ENCODE measurements around the gene TGFBR3. TPM values are rescaled to one million over a fixed set of nuclear protein-coding genes. Genes with fewer than 3 reads are reported as not detected.

TGFBR3 gene
- total RNA-seq, 4 donors from 2014 or later = 116 to 306 (median 171) TPM

DNA sequence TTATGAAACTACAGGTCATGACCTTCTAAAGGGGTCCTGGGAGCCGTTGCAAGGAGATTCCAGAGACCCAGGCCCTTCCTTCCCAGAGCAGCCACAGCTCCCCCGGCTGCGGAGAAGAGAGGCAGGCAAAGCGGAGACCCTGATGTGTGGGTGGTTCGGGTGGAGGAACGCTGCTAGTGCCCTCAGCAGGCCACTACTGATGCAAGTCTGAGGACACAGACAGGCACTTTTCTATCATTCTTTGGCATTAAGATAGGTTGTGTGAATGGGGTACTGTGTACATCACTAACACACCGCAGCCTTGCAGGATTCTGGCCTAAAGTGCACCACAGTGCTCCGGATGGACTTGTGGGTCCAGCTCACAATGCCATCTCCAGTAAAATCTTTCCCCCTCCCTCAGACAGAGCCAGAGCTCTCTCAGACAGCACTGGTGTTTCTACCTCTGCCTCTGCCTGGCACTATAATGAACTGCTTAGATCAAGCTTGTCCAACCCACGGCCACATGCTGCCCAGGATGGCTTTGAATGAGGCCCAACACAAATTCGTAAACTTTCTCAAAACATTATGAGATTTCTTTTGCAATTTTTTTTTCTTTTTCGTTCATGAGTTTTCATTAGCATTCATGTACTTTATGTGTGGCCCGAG lies 121.4 kb downstream of the TGFBR3 start:
- WGBS, 2 donors = 50 to 53% methylated on average over 12 of the region's 12 CpGs
- Histone ChIP-seq H3K4me3 (no peak overlapping the region), H3K27me3 (no peaks in the 10 kb centered on the region), H3K36me3 (no peaks in the 10 kb centered on the region), H3K9me3 (no peaks in the 10 kb centered on the region), H3K27ac (peak overlapping the region in 3 of 4 donors; percentile 19 to 55 (median 53)), H3K4me1 (peaks cover 0 to 66% (median 23%) of the 10 kb centered on the region in 4 donors)
- TF ChIP-seq, protein P1, sequence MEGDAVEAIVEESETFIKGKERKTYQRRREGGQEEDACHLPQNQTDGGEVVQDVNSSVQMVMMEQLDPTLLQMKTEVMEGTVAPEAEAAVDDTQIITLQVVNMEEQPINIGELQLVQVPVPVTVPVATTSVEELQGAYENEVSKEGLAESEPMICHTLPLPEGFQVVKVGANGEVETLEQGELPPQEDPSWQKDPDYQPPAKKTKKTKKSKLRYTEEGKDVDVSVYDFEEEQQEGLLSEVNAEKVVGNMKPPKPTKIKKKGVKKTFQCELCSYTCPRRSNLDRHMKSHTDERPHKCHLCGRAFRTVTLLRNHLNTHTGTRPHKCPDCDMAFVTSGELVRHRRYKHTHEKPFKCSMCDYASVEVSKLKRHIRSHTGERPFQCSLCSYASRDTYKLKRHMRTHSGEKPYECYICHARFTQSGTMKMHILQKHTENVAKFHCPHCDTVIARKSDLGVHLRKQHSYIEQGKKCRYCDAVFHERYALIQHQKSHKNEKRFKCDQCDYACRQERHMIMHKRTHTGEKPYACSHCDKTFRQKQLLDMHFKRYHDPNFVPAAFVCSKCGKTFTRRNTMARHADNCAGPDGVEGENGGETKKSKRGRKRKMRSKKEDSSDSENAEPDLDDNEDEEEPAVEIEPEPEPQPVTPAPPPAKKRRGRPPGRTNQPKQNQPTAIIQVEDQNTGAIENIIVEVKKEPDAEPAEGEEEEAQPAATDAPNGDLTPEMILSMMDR (IDR thresholded peaks at IDR 0.05) = no peak
- no peak for TF ChIP-seq EP300 (IDR thresholded peaks at IDR 0.05)
- TF ChIP-seq POLR2A (IDR thresholded peaks at IDR 0.05) = no peak
- DNase-seq (ENCODE audit: low spot score in 2 of 2) = no peak

DNA sequence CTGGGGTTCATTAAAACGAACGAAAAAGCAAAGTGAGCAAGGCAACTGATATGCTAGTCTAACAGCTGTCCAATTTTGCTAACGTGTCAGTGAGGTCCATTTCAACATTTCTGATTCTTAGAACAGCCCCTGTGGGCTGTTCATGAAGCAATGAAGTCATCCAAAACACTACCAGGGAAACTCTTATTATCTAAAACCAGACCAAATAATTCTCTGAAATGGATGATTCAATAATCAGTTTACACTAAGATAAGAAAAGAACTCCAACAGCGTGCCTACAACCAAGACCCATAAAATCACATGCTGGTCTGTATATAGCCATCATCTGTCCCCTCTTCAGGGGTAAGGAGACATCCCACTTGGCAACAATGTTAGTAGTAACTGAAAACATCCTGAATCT lies 122.7 kb downstream of the TGFBR3 start:
- Histone ChIP-seq H3K36me3 (no peaks in the 10 kb centered on the region), H3K27ac (peak overlapping the region in 2 of 4 donors; percentile 49 to 53), H3K4me3 (no peak overlapping the region), H3K9me3 (no peaks in the 10 kb centered on the region), H3K4me1 (peaks cover 0 to 74% (median 31%) of the 10 kb centered on the region in 4 donors), H3K27me3 (no peaks in the 10 kb centered on the region)
- no peak for DNase-seq (ENCODE audit: low spot score in 2 of 2)
- TF ChIP-seq EP300 (IDR thresholded peaks at IDR 0.05) (peak in 1 of 2 donors; percentile 50), POLR2A (IDR thresholded peaks at IDR 0.05) (no peak)
- 54 to 57% methylated on average over 4 of the region's 4 CpGs for WGBS, 2 donors

DNA sequence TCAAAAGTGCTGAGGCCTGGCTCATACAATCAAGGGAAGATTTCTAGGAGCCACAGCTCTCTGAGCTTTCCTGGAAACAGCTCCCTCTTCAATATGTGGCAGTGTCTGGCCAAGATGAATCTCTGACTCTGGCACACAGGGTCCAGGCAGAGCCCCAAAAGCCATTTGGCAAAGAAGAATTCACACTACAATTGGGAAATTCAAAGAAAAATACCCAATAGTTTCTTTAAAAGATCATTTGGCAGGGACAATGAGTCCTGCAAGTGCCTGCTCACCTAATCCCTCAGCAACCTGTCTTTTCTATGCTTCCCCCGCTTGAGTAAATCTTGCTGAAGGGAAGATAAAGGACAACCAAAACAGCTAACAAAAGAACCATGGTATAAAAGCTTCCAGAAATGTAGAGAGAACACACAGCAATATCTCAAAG lies 124.6 kb downstream of the TGFBR3 start:
- Histone ChIP-seq H3K27me3 (no peaks in the 10 kb centered on the region), H3K27ac (peak overlapping the region in 2 of 4 donors; percentile 64 to 66), H3K4me3 (no peak overlapping the region), H3K9me3 (no peaks in the 10 kb centered on the region), H3K4me1 (peaks cover 0 to 88% (median 34%) of the 10 kb centered on the region in 4 donors), H3K36me3 (no peaks in the 10 kb centered on the region)
- no peak for DNase-seq (ENCODE audit: low spot score in 2 of 2)
- 50 to 70% methylated on average over 1 of the region's 1 CpG for WGBS, 2 donors
- TF ChIP-seq, protein P1 (IDR thresholded peaks at IDR 0.05) = no peak
- peak in 1 of 2 donors; percentile 75 for TF ChIP-seq EP300 (IDR thresholded peaks at IDR 0.05)

DNA sequence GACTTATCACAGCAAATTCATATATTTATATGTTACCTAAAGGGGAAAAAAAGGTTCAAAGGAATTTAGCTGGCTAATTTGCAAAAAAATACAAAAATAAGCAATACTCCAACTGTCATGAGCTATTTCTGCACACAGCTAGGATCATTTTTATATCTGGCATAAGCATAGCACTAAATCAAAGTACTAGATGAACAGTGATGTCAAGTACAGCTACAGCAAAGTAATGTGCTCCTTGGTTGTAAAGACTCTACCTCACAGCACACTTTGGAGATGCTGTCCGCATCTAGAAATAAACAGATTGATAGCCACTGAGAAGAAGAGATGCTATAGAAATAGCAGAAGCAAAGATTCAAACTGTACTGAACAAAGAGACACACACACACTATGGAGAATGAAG lies 125.4 kb downstream of the TGFBR3 start:
- TF ChIP-seq, protein P1 (IDR thresholded peaks at IDR 0.05) = no peak
- no peak for TF ChIP-seq POLR2A (IDR thresholded peaks at IDR 0.05)
- TF ChIP-seq EP300 (IDR thresholded peaks at IDR 0.05) = no peak
- peaks cover 0 to 92% (median 37%) of the 10 kb centered on the region in 4 donors for H3K4me1 ChIP-seq
- no peak for DNase-seq (ENCODE audit: low spot score in 2 of 2)
- no peak overlapping the region for H3K4me3 ChIP-seq
- WGBS, 2 donors = 78 to 86% methylated on average over 1 of the region's 1 CpG
- H3K27ac ChIP-seq = peak overlapping the region in 2 of 4 donors; percentile 66 to 78
- no peaks in the 10 kb centered on the region for H3K36me3 ChIP-seq
- no peaks in the 10 kb centered on the region for H3K27me3 ChIP-seq
- H3K9me3 ChIP-seq = no peaks in the 10 kb centered on the region

DNA sequence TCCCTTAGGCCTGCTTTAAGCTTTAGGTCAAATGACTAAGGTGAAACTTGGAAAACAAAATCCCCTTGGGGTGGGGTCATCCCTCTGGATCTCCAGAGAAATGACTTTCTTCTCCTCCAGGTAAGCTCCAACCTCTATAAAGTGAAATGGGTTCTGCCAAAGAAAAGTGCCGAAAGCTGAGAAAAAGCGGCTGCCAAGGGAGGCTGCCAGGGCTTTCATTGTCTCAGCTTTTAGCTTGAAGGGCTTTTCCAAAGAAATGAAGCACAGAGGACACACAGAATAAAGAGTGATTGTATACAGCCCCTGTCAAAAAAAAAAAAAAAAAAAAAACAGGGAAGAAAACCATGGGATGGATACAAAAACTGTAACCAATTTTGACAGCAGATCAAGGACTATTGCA lies 126.9 kb downstream of the TGFBR3 start:
- no peaks in the 10 kb centered on the region for H3K36me3 ChIP-seq
- no peak for DNase-seq (ENCODE audit: low spot score in 2 of 2)
- TF ChIP-seq, protein P1 (IDR thresholded peaks at IDR 0.05) = no peak
- TF ChIP-seq POLR2A (IDR thresholded peaks at IDR 0.05) = no peak
- no peak for TF ChIP-seq EP300 (IDR thresholded peaks at IDR 0.05)
- no peaks in the 10 kb centered on the region for H3K27me3 ChIP-seq
- H3K4me3 ChIP-seq = no peak overlapping the region
- peak overlapping the region; percentile 35 to 84 (median 62) for H3K27ac ChIP-seq
- peaks cover 0 to 93% (median 40%) of the 10 kb centered on the region in 4 donors for H3K4me1 ChIP-seq
- WGBS, 2 donors = 35 to 40% methylated on average over 2 of the region's 2 CpGs
- H3K9me3 ChIP-seq = no peaks in the 10 kb centered on the region
